HG03064 (cell line): ENCODE measurements around the gene BAHCC1.
"Not testable (repeated sequence)": the region's sequence is repeated elsewhere in the genome, so short reads cannot be mapped to it uniquely, and the experiment has no call there.

Experiments used
- ATAC-seq: cut with Tn5 transposase; IDR thresholded peaks from one replicate; pipeline ENCODE4 v1.9.1; 2021; ENCODE audit warnings: low read depth; ENCODE audit not compliant: unreplicated experiment

BAHCC1 gene

DNA sequence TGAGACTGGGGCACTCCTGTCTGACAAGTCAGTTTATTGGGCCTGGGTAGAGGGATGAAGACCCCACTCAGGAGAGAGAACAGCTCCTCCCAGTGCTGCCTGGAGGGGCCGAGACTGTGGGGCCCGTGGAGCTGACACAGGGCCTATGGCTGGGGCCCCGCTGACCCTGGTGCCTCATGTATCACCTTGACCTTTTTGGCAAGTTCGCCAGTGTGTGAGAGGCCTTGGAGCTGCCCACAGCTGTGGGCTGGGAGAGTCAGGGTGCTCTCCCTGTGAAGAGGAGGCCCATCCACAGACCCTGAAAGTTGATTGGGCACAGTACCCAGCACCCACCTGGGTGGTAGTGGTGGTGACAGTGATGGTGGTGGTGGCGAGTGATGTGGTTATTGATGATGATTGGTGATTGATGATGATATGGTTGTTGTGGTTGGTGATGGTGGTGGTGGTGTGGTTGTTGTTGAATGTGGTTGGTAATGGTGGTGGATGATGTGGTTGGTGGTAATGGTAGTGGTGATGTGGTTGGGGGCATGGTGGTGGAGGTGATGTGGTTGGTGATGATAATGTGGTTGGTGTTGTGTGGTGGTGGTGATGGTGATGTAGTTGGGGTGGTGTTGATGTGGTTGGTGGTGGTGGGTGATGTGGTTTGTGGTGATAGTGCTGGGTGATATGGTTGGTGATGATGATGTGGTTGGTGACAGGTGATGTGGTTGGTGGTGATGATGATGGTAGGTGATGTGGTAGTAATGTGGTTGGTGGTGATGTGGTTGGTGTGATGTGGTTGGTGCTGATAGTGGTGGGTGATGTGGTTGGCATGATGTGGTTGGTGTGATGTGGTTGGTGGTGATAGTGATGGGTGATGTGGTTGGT lies 29.1 kb downstream of the BAHCC1 start:
- ATAC-seq = no peak

DNA sequence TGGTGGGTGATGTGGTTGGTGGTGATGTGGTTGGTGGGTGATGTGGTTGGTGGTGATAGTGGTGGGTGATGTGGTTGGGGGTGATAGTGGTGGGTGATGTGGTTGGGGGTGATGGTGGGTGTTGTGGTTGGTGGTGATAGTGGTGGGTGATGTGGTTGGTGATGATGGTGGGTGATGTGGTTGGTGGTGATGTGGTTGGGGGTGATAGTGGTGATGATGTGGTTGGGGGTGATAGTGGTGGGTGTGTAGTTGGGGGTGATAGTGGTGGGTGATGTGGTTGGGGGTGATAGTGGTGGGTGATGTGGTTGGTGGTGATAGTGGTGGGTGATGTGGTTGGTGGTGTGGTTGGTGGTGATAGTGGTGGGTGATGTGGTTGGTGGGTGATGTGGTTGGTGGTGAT lies 29.8 kb downstream of the BAHCC1 start:
- ATAC-seq = not testable (repeated sequence)

DNA sequence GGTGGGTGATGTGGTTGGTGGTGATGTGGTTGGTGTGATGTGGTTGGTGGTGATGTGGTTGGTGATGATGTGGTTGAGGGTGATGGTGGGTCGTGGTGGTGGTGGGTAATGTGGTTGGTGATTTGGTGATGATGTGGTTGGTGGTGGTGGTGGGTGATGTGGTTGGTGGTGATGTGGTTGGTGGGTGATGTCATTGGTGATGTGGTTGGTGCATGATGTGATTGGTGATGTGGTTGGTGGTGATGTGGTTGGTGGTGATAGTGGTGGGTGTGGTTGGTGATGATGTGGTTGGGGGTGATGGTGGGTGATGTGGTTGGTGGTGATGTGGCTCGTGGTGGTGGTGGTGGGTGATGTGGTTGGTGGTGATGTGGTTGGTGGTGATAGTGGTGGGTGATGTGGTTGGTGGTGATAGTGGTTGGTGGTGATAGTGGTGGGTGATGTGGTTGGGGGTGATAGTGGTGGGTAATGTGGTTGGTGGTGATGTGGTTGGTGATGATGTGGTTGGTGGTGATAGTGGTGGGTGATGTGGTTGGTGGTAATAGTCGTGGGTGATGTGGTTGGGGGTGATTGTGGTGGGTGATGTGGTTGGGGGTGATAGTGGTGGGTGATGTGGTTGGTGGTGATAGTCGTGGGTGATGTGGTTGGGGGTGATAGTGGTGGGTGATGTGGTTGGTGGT lies 30.6 kb downstream of the BAHCC1 start:
- ATAC-seq = not testable (repeated sequence)

DNA sequence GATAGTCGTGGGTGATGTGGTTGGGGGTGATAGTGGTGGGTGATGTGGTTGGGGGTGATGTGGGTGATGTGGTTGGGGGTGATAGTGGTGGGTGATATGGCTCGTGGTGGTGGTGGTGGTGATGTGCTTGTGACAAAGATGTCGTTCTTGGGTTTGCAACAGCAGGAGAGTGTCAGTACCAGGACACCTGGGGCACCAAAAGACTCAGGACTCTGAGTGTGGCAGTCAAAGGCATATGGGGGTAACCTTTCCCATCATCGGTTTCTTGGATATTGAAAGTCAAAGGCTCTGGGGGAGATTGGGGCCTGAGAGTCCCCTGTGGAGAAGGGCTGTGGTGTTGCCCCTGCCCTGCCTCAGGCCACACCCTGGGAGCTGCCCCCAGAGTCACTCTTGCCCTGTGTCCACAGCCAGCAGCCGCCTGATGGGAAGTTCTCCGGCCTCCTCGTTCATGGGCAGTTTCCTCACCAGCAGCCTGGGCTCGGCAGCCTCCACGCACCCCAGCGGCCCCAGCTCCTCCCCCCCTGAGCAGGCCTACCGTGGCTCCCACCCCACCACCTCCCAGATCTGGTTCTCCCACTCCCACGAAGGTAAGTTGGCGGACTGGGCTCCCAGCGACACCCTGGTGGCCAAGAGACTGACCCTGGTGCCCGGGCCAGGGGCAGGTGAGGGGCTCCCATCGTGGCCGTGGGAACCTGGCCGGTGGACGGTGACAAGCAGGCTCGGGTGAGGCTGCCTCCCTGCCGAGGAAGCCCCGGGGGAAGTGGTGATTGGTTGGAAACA lies 31.3 kb downstream of the BAHCC1 start:
- ATAC-seq = no peak

DNA sequence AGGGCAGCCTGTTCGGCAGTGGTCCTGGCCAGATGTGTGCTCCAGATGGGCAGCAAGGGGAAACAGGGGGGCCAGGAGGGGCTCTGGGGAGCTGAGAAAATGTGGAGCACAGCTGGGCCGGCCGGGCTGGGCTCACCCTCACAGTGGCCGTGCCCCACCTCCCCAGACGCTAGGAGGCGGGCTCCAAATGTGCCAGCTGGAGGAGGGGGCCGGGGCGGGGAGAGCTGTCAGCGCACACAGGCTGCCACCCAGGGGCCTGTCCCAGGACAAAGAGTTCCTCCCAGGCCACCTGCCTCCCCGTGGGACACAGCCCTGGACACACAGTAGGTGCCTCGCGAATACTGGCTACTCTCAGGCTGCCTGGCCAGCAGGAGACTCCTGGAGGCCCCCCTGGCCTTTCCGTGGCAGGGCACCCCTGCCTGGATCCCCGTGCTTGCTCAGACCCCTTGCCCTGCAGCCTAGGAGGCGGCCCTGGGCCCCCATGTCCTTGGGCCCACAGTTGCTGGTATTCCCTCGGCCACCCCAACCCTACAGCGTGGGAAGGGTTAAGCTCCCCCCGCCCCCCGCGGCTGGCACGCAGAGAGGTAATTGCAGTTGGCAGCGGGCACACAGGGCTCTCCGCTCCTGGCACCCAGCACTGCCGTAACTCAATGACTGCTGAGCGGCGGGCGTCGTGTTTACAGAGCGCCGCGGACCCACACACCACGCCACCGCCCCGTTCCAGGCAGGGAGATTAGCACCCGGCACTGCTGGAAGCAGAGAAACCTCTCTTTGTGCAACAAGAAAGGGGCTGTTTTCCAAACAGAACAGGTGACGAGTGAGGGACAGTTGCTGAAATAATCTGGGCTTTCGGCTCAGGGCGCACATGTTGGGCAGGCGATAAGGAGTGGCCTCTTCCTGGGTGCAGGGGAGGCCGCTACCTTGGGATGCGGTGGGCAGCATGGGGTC lies 32.2 kb downstream of the BAHCC1 start:
- ATAC-seq = no peak

DNA sequence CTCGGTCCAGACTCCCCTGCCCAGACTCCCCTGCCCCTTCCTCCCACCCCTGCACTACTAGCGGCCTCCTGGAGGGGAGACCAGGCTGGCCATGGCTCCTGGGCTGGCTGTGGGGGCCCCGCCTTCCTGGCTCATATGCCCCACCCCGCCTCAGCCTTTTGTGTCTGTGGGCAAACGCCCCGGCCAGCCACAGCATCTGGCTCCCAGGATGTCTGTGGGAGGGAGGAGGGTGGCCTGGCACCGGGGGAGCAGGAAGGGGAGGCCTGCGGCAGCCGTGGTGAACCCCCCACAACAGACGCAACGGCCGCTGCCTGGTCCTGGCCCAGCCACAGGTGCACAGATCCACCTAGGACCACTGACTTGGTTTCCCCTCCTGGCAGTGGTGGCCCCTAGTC lies 32.9 kb downstream of the BAHCC1 start:
- ATAC-seq = no peak

DNA sequence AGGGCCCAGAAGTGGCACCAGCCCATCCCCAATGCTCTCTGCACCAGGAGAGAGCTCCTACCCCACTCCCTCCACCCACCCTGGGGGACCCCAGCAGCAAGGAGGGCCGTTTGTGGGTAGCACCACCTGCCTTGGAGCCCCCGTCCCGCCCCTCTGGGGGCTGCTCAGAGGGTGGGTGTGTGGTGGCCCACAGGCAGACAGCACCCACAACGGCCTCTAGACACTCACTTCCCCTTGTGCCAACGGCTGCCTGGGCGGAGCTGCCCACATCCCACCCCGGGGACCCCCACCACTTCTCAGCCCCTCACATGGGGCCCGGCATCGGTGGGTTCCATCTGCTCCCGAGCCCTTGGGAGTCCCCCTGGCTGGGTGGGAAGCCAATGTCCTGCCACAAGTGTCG lies 33.3 kb downstream of the BAHCC1 start:
- no peak for ATAC-seq

DNA sequence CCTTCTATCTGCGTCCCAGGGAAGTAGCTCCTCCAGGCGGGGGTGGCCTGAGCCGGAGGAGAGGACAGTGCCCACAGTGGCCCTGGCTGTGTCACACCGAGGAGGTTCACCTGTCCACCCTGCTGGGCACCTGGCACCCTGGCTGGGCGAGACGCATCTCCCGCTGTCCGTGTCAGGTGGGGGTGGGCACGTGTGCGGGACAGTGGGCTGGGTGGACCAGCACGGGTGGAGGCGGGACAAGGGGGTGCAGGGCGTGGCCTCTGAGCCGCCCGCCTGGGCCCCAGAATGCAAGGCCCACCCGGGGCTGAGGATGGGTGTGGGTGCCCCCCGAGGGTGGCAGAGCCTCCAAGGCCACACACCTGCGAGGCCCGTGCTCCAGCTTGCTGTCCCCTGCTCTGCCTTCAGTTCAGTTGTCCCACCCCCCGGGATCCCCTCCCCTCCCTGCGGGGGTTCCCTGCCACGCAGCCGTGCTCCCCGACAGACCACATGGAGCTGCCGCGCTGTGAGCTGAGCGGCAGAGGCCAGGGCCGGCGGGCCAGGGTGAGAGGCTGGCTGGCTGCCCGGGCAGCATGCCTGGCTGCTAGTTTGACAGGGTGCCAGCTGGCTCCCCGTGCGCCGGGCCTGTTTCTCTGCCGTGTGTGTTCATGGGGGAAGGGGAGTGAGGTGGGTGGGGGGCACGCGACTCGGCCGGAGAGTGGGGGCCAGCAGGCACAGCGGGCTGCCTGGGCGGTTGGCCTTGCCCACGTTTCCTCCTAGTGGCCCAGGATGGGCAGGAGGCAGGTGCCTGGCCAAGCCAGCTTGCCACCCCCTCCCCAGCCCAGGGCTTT lies 33.9 kb downstream of the BAHCC1 start:
- no peak for ATAC-seq

DNA sequence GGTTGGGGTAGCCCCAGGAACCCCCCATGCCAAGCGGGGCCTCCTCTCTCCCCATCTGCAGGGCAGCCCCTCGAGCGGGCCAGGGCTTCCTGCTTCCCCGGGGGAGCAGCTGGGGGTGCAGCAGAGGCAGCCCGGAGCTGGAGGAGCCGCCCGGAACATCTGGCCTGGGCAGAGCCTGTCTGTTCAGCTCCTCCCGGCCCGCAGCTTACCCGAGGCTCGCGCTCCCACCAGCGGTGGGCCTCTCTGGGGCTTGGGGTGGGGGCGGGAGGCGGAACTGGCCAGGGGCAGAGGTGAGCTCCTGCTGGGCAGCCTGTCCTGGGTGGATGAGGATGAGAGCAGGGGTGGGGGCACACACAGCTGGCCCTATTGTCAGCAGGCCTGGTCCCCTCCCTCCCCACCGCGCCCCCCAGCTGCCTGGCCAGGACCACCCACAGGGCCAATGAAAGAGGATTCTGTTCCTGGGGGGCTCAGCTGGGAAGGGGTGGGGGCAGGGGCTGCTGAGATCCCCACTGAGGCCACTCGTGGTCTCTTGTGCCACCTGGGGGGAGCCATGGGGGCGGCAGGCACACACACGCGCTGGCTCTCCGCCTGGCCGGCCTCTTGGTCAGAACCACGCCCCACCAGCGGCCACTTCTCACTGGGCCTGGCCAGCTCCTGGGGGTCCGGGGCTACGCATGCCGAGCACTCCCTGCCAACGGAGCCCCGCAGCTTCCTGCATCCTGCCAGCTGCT lies 34.7 kb downstream of the BAHCC1 start:
- ATAC-seq = no peak

DNA sequence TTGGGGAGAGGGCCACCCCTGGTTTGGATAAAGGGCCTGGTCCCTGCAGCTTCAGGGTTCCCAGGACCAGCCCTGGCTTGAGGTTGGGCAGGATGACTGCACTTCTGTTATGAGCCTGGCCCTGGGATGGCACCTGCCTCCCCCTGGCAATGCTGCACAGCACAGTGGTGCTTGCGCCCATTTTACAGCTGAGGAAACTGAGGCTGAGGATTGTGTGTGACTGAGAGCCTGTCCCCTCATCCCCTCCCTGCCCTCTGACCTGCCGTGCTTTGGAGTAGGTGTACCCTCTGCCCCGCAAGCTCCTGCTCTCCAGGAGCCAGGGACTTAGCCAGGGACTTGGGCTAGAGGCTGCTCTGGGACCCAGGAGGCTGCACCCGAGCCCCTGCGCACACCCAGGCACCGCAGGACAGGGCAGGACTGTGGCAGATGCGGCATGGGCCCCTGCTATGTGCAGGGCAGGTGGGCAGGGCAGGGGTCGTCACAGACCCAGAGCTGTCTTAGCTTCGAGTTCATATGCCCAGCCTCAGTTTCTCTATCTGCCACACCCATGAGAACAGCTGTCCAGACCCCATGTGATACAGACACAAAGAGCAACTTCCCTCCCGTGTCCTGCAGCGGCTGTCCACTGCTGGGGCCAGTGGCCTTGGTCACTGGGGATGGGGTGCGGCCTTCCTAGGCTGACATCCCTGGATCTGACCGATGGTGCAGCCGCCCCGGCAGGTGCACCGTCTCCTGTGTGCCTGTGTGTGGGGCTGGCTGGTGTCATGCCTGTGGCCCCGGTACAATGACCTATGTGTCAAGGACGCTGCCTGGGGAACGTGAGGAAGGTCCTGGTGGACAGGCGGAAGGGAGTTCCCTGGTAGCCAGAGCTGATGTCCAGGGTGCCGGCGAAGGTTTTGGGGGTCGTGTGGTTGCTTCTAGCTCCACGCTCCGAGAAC lies 36.6 kb downstream of the BAHCC1 start:
- no peak for ATAC-seq

DNA sequence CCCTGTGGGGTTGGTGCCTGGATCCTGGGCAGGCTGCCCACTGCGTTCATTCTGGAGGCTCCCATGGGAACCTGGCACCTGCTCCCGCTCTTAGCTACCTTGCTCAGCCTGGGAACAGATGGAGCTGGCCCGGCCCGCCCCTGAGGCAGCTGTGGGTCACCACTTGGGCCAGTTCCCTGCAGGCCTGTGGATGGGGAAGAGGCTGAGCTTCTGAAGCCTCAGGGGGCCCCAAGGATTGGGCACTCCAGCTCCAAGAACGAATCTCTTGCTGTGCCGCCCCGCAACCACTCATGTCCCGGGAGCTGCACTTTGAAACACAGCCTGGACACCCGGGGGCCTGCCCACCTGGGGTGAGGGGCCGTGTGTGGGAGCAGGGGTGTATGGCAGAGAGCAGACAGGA lies 37.7 kb downstream of the BAHCC1 start:
- ATAC-seq = no peak

DNA sequence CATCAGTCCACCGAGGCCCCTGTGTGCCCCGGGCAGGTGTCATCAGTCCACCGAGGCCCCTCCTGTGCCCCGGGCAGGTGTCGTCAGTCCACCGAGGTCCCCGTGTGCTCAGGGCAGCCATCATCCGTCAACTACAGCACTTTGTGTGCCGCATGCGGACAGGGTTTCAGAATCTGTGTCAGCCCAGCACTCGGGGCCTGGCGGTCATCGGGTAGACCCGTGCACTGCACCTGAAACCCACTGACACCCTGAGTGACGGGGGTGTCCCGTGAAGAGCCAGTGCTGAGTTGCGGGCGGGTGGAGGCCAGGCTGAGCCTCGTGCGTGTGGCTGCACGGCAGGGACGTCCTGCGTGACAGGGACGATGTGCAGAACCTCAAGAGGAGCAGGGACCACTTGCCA lies 38.4 kb downstream of the BAHCC1 start:
- no peak for ATAC-seq

DNA sequence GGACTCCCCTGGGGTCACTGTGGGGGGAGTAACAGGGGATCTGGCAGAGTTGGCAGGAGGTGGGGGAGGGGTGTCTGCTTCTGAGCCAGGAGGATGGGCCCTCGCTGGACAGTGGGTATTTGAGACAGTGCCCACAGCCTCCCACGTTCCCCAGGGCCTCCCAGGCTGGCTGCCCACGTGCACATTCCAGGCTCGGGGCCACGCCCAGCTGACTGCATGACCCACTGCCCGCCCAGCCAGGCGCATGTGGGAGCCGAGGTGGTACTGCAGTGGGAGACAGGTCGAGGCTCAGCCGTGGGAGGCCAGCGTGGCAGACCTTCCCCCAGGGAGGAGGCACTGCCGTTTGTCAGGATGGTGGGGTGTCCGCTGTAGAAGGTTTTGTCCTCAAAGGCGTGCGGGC lies 38.8 kb downstream of the BAHCC1 start:
- no peak for ATAC-seq

DNA sequence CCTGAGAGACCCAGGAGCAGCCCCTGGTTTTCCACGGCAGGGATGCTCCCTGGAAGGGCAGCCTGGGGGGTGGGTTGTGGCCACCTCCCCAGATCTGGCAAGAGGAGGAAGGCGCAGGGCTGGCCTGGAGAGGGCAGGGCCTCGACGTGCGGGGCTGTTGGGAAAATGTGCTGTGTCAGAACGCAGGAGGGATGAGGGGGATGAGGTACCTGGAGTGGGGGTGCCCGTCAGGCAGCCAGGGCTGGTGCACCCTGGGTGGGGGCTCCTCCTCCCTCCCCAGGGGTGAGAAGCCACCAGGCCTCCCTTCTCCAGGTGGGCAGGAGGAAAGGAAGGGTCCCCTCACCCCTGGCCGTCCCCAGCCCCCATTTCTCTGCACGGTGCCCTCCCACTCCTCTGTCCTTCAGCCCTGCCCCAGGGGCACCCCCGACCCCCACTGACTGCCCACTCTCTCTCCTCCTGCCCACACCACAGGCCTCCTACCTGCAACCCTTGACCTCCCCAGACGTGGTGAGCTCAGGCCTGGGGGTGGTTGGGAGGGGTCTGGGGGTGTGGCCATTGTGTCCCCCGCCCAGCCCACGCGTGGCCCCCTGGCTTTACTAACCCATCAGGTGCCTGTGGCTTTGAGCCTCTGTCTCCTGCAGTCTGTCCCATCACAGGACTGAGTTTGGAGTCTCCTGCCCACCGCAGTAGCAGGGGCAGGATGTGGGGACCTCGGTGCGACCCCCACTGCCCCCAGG lies 39.6 kb downstream of the BAHCC1 start:
- ATAC-seq = no peak

DNA sequence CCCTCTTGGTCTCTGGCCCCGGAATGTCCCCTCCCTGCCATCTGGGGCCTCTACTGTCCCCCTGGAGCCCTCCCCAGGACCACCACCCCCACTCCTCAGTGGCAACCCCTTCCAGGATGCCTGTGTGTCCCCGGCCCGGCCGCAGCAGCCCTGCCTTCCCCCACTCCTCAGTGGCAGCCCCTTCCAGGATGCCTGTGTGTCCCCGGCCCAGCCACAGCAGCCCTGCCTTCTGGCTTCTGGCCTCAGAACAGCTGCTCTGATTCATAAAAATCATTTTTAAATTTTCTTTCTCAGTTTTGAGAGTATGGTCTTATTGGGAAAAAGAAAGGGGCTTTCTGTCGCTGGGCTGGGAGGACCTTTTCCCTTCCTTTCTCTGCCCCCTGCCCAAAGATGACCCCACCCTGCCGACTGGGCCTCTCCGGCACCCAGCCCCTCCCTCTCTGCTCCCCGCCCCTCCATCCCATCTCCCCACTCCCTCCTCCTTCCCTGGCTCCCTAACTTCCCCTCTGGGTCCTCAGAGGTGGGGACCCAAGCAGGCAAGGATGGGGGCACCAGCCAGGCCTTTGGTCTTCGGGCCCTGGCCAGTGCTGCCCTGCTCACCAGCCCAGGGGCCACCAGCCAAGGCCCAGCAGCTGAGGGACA lies 40.5 kb downstream of the BAHCC1 start:
- ATAC-seq = no peak

DNA sequence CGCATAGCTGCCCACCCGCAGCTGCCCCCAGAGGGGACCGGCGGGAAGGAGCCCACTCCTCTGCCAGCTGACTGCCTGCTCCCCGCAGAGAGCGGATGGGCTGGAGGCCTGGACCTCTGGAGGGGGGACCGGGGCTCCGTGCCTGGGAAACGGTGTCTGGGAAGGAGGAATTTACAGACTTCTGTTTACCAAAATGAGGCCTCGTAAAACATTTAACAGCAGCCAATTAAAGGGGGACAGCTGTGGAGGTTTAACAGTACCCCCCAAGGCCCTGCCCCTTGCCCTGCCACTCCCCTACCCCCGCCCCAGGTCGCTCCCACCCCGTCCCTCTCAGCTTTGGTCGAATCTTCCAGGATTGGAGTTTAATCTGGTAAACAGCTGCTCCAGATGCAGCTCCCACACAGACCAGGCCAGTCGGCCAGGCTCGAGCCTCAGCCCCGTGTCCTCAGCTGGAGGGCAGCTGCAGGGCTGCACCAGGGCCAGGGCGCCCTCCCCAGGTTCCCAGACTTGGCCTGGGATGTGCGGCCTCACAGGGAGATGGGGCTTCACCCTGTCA lies 41.1 kb downstream of the BAHCC1 start:
- ATAC-seq = no peak
